CD14-positive monocyte (primary cell): ENCODE results near the gene ZNF287. TPM values are rescaled to one million over a fixed set of nuclear protein-coding genes. Genes with fewer than 3 reads are reported as not detected.

Experiments used
- DNase-seq, 3 donors: peaks; one replicate each; pipeline ENCODE4 v3.0.0-alpha.2; 2011 to 2022
- H2AFZ ChIP-seq: 2 replicates; pipeline ENCODE4 v1.6.0; 2012; ENCODE audit warnings: mild to moderate bottlenecking, low read depth, low read length, inconsistent platforms; ENCODE audit not compliant: insufficient read depth, poor library complexity, severe bottlenecking
- H3K27ac ChIP-seq, 2 donors: 1 replicate in 1 of 2; 2 replicates in 1 of 2; pipeline ENCODE4 v1.5.1; 2012 to 2013; ENCODE audit warnings: low read length in 2 of 2, control low read depth in 1 of 2, inconsistent platforms in 1 of 2, low read depth in 1 of 2, mild to moderate bottlenecking in 1 of 2
- H3K27me3 ChIP-seq, 2 donors: one replicate each; pipeline versions ENCODE4 v1.6.0 to v1.6.1; 2011 to 2013; ENCODE audit warnings: low read length in 2 of 2; ENCODE audit not compliant: control insufficient read depth in 2 of 2, insufficient read depth in 2 of 2
- H3K36me3 ChIP-seq, 2 donors: replicated peaks in 1 of 2; 1 replicate in 1 of 2; 2 replicates in 1 of 2; pipeline versions ENCODE4 v1.5.1 to v1.6.1; 2012 to 2013; ENCODE audit warnings: low read length in 2 of 2, control low read depth in 1 of 2, inconsistent platforms in 1 of 2, mild to moderate bottlenecking in 1 of 2; ENCODE audit not compliant: insufficient read depth in 2 of 2, control insufficient read depth in 1 of 2
- H3K4me1 ChIP-seq, 2 donors: 1 replicate in 1 of 2; 2 replicates in 1 of 2; pipeline versions ENCODE4 v1.5.1 to v1.6.1; 2012 to 2013; ENCODE audit warnings: low read length in 2 of 2, control low read depth in 1 of 2, inconsistent platforms in 1 of 2, mild to moderate bottlenecking in 1 of 2, moderate library complexity in 1 of 2; ENCODE audit not compliant: insufficient read depth in 2 of 2, control insufficient read depth in 1 of 2
- H3K4me2 ChIP-seq: replicated peaks from 2 replicates; pipeline ENCODE3; 2012; ENCODE audit warnings: low read length, moderate library complexity, mild to moderate bottlenecking; ENCODE audit not compliant: poor library complexity, severe bottlenecking; ENCODE audit errors: extremely low read depth
- H3K4me3 ChIP-seq, 3 experiments: fragments of 200-600 bp in 1 of 3; sonication (generic) in 1 of 3; replicated peaks in 1 of 3; 1 replicate in 2 of 3; 2 replicates in 1 of 3; pipeline ENCODE4 v1.5.1; 2011 to 2013; ENCODE audit warnings: low read length in 3 of 3, mild to moderate bottlenecking in 3 of 3, control low read depth in 2 of 3, low read depth in 2 of 3, inconsistent platforms in 1 of 3, moderate library complexity in 1 of 3
- H3K79me2 ChIP-seq: 2 replicates; pipeline ENCODE4 v1.6.0; 2012; ENCODE audit warnings: mild to moderate bottlenecking, control low read depth, inconsistent platforms, low read length, moderate library complexity; ENCODE audit not compliant: insufficient read depth
- H3K9ac ChIP-seq: 2 replicates; pipeline ENCODE4 v1.6.0; 2017; ENCODE audit warnings: low read length, mild to moderate bottlenecking; ENCODE audit not compliant: insufficient read depth, poor library complexity, severe bottlenecking
- H3K9me3 ChIP-seq, 2 donors: replicated peaks in 1 of 2; 1 replicate in 1 of 2; 2 replicates in 1 of 2; pipeline versions ENCODE4 v1.5.1 to v1.6.1; 2012 to 2013; ENCODE audit warnings: low read length in 2 of 2, control low read depth in 1 of 2; ENCODE audit not compliant: control insufficient read depth in 1 of 2, insufficient read depth in 1 of 2
- H4K20me1 ChIP-seq: 2 replicates; pipeline ENCODE4 v1.6.0; 2012; ENCODE audit warnings: mild to moderate bottlenecking, low read length, control low read depth, moderate library complexity; ENCODE audit not compliant: insufficient read depth
- H3K27ac Mint-ChIP-seq, 7 donors: one replicate each; pipeline ENCODE4 v1.8.0; 2020; ENCODE audit warnings: mild to moderate bottlenecking in 7 of 7, mixed read lengths in 7 of 7, moderate library complexity in 6 of 7, inconsistent platforms in 2 of 7
- H3K27me3 Mint-ChIP-seq, 3 donors: one replicate each; pipeline ENCODE4 v1.8.0; 2021 to 2022; ENCODE audit warnings: low read depth in 3 of 3, mild to moderate bottlenecking in 3 of 3, mixed read lengths in 3 of 3, moderate library complexity in 3 of 3, inconsistent platforms in 1 of 3
- H3K36me3 Mint-ChIP-seq, 2 donors: one replicate each; pipeline ENCODE4 v1.8.0; 2020; ENCODE audit warnings: mixed read lengths in 2 of 2, inconsistent platforms in 1 of 2, mild to moderate bottlenecking in 1 of 2
- H3K4me1 Mint-ChIP-seq: one replicate; pipeline ENCODE4 v1.8.0; 2020; ENCODE audit warnings: mild to moderate bottlenecking, mixed read lengths
- H3K4me3 Mint-ChIP-seq, 2 donors: one replicate each; pipeline ENCODE4 v1.8.0; 2020; ENCODE audit warnings: mild to moderate bottlenecking in 2 of 2, mixed read lengths in 2 of 2, moderate library complexity in 1 of 2
- H3K9me3 Mint-ChIP-seq, 7 donors: one replicate each; pipeline ENCODE4 v1.8.0; 2020 to 2022; ENCODE audit warnings: mixed read lengths in 7 of 7, mild to moderate bottlenecking in 6 of 7, moderate library complexity in 6 of 7, inconsistent platforms in 2 of 7
- CTCF ChIP-seq: fragments of 200-600 bp; IDR thresholded peaks from one replicate; pipeline ENCODE4 v1.8.0; 2022; ENCODE audit warnings: antibody characterized with exemption, mild to moderate bottlenecking
- WGBS: methylation state at CpG from one replicate; pipeline ENCODE4 v1.1.5; 2013; ENCODE audit warnings: missing lambda C conversion rate; ENCODE audit not compliant: insufficient coverage; 5-methylcytosine and 5-hydroxymethylcytosine counted together
- intact Hi-C, 2 donors: fragments of 100-400 bp; cut with micrococcal nuclease; formaldehyde crosslinking; loops; one replicate each; pipeline versions ENCODE4 v1.15.0 to v1.15.1; 2023
- polyA plus RNA-seq, 3 donors: library from polyadenylated mRNA; depleted of rRNA in 1 of 3; unstranded in 2 of 3; stranded (reverse) in 1 of 3; fragments of 300-500 nt in 2 of 3; fragments of >200 nt in 1 of 3; fragmentation: Illumina TruSeq in 2 of 3; gene quantifications; 1 replicate in 2 of 3; 2 replicates in 1 of 3; pipeline ENCODE4 v1.2.3, GENCODE V29; 2012 to 2021

The ZNF287 gene
- polyA plus RNA-seq, 3 donors: 0.25 to 0.53 TPM; not detected in 1

DNA sequence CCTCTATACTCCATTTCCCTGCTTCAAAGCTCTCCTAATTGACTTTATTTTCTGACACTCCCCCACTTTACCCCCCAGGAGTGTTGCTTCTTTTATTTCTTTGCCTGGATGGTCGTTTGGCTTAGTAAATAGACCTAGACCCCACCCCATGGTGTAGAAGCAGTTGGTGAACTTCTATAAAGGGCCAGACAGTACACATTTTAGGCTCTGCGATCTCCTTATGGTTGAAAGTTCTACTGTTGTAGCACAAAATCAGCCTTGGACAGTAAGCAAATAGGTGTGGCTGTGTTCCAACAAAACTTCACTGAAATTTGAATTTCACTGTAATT, 31.9 kb downstream of the ZNF287 start:
- H3K27ac ChIP-seq: no peak overlapping the region
- H3K4me1 Mint-ChIP-seq: peaks cover 18% of the 10 kb centered on the region
- no peak overlapping the region for H3K4me3 ChIP-seq
- no peak overlapping the region for H3K9ac ChIP-seq
- H3K36me3 ChIP-seq: no peaks in the 10 kb centered on the region
- no peaks in the 10 kb centered on the region for H4K20me1 ChIP-seq
- intact Hi-C loops: loop anchor here in 1 of 2 donors (2.0 to 5.0 kb wide), 3 partner anchors 52 to 455 kb away; no protein-coding TSS in a partner anchor
- peak overlapping the region; percentile 39 for H2AFZ ChIP-seq
- H3K9me3 Mint-ChIP-seq: peaks cover 3 to 25% (median 13%) of the 10 kb centered on the region in 7 donors
- WGBS: no CpG with 5 or more reads among the region's 2 CpGs
- H3K27me3 Mint-ChIP-seq: peaks cover 0 to 5% (median 4%) of the 10 kb centered on the region in 3 donors
- no peaks in the 10 kb centered on the region for H3K79me2 ChIP-seq
- peaks cover 7 to 8% of the 10 kb centered on the region in 2 donors for H3K9me3 ChIP-seq
- H3K27me3 ChIP-seq: no peaks in the 10 kb centered on the region
- no peaks in the 10 kb centered on the region for H3K36me3 Mint-ChIP-seq
- TF ChIP-seq CTCF: peak; percentile 47
- peaks cover 6 to 17% of the 10 kb centered on the region in 2 donors for H3K4me1 ChIP-seq
- no peak overlapping the region for H3K4me3 Mint-ChIP-seq
- no peak overlapping the region for H3K27ac Mint-ChIP-seq
- DNase-seq: no peak
- peak overlapping the region; percentile 86 for H3K4me2 ChIP-seq

DNA sequence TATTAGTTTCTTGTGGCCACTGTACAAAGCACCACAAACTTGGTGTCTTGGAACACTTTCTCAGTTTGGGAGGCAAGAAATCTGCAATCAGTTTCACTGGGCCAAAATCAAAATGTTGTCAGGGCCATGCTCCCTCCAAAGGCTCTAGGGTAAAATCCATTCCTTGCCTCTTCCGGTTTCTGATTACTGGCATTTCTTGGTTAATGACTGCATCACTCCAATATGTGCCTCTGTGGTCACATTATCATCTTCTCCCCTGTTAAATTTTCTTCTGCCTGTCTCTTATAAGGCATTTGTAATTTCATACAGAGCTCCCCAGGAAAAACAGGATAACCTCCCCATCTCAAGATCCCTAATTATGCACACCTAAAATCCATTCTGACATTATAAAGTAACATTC, 34.8 kb downstream of the ZNF287 start:
- Histone ChIP-seq H3K79me2 (no peaks in the 10 kb centered on the region), H3K4me3 (no peak overlapping the region)
- intact Hi-C loops: no loop called here

More for the DNA sequence above, 34.8 kb downstream of the ZNF287 start:
- WGBS: 100% methylated on average over 1 of the region's 1 CpG
- H3K4me1 Mint-ChIP-seq: peaks cover 18% of the 10 kb centered on the region
- H3K27ac Mint-ChIP-seq: no peak overlapping the region
- no peak overlapping the region for H3K9ac ChIP-seq
- H3K4me3 Mint-ChIP-seq: no peak overlapping the region
- H3K36me3 Mint-ChIP-seq: no peaks in the 10 kb centered on the region
- H3K27me3 Mint-ChIP-seq: peaks cover 11 to 15% (median 14%) of the 10 kb centered on the region in 3 donors
- H3K4me1 ChIP-seq: peaks cover 6 to 17% of the 10 kb centered on the region in 2 donors
- H3K27me3 ChIP-seq: peaks cover 0 to 3% of the 10 kb centered on the region in 2 donors
- DNase-seq: no peak
- H3K9me3 Mint-ChIP-seq: peaks cover 3 to 12% (median 4%) of the 10 kb centered on the region in 7 donors
- TF ChIP-seq CTCF: no peak
- H4K20me1 ChIP-seq: no peaks in the 10 kb centered on the region
- H3K27ac ChIP-seq: no peak overlapping the region
- H3K4me2 ChIP-seq: no peak overlapping the region
- peak overlapping the region; percentile 36 for H2AFZ ChIP-seq
- H3K9me3 ChIP-seq: no peaks in the 10 kb centered on the region
- H3K36me3 ChIP-seq: no peaks in the 10 kb centered on the region
